PC-3 (cell line): ENCODE measurements around the gene PDS5B.

ENCODE experiments used
- EZH2phosphoT487 ChIP-seq: fragments of 300-600 bp; sonication (generic); IDR thresholded peaks from 2 replicates; pipeline ENCODE4 v1.6.1; 2018; ENCODE audit warnings: mild to moderate bottlenecking, antibody characterized with exemption, low read length, borderline replicate concordance
- TF ChIP-seq, protein P1 (sequence below): fragments of 300-600 bp; sonication (generic); conservative IDR thresholded peaks from 2 replicates; pipeline ENCODE4 v1.5.1; 2017; ENCODE audit warnings: antibody characterized with exemption, low read depth, mild to moderate bottlenecking, low read length

- TF ChIP-seq, protein P1, sequence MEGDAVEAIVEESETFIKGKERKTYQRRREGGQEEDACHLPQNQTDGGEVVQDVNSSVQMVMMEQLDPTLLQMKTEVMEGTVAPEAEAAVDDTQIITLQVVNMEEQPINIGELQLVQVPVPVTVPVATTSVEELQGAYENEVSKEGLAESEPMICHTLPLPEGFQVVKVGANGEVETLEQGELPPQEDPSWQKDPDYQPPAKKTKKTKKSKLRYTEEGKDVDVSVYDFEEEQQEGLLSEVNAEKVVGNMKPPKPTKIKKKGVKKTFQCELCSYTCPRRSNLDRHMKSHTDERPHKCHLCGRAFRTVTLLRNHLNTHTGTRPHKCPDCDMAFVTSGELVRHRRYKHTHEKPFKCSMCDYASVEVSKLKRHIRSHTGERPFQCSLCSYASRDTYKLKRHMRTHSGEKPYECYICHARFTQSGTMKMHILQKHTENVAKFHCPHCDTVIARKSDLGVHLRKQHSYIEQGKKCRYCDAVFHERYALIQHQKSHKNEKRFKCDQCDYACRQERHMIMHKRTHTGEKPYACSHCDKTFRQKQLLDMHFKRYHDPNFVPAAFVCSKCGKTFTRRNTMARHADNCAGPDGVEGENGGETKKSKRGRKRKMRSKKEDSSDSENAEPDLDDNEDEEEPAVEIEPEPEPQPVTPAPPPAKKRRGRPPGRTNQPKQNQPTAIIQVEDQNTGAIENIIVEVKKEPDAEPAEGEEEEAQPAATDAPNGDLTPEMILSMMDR = no peak
- TF ChIP-seq EZH2phosphoT487 = no peak
Observed at GRCh38 chr13:32538143-32538620, 48.1 kb upstream of the PDS5B start.
